MV-4-11 (cell line): ENCODE results near the gene ADCY5.

ENCODE experiments used
- DNase-seq: peaks from one replicate; lab custom pipeline; 2025; lab: John Stamatoyannopoulos, UW

ADCY5 gene

DNA sequence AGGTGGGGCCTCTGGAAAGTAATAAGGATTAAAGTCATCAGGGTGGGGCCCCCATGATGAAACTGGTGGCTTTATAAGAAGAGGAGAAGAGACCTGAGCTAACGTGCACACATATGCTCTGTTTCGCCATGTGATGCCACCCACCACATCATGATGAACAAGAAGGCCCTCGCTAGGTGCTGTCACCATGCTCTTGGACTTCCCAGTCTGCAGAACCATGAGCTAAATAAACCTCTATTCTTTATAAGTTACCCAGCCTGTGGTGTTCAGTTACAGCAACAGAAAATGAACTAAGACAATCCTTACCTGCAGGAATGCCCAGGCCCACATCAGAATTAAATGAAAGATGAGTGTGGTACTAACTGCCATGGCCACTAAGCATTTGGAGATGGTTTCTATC lies 79.8 kb downstream of the ADCY5 start:
- DNase-seq = no peak

DNA sequence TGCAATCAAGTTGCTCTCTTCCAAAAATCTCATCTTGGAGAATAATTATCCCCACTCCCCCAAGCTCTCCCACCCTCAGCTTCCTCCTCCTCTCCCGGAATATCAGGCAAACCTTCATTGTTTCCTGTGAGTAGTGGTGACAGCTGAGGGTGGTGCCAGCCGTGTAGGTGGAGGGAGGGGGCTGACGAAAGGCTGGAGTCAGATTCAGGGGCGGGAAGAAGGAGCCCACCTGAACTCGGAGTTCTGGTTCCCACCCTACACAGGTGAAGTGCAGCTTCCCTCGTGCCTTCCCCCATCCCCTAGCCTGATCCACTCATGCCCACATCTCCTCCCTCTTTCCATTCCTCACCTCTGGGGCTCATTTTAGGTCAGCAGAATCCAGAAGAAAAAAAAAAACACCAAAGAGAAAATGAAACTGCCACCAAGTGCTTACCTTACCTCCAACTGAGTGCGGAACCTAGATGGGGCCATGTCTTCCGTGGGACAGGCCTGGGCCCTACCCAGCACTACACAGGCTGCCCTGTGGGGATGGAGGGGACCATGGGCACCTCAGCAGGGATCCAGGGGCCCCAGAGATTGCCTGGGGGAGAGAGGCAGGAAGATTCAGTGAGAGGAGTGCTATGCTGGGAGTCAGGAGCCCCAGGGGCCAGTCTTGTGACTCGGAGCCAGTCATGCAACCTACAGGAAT lies 81.3 kb downstream of the ADCY5 start:
- no peak for DNase-seq

DNA sequence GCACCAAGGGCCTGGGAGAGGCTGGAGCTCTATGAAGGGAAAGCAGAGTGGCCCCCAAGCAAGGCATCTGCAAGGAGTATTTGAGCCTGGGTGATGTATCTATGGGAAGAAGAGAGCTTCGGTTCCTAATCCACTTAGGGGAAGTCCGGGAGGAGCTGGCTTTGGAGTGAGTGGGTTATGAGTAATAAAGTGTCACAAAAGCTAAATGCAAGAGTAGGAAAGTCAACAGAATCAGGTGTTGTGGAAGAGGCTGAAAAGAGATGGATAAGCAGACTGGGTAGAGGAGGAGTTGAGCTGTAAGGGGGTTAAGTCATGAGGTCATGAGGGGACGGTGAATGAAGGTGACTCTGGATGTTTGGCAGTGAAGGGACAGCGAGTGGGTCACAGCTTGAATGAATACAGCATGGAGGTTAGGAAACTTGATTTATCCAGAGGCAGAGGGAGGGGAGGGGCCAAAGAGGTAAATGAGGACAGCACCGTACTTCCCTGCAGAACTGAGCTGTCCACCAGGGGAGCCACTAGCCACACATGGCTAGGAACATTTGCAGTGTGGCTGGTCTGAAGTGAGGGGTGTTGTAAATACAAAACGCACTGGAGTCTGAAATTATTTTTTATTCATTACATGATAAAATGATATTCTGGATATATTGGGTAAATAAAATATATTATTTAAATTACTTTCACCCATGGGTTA lies 83.3 kb downstream of the ADCY5 start:
- no peak for DNase-seq

DNA sequence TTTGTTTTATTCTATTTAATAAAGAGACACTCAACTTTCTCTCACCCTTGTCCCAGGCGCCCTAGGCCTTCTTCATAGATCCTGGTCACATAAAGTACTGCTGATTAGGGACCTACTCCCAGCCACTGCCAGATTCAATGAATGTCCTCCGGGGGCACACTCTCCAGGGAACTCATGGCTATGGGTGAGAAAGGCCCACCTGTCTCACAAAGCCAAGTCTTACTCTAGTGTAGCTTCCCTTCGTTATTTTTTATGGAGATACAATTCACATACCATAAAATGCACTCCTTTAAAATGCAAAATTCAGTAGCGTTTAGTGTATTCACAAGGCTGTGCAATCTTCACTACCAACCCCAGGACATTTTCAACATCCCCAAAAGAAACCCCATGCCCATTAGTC lies 87.8 kb downstream of the ADCY5 start:
- no peak for DNase-seq

GRCh38 chr3:123357275-123357674 lies 91.6 kb downstream of the ADCY5 start:
- no peak for DNase-seq

GRCh38 chr3:123353850-123354233 lies 95.0 kb downstream of the ADCY5 start:
- DNase-seq = no peak

- no peak for DNase-seq
Observed at GRCh38 chr3:123353227-123353849, 95.6 kb downstream of the ADCY5 start.

- no peak for DNase-seq
Observed at GRCh38 chr3:123352134-123352554, 96.7 kb downstream of the ADCY5 start.

- DNase-seq = no peak
Observed at GRCh38 chr3:123351501-123351900, 97.4 kb downstream of the ADCY5 start.

- no peak for DNase-seq
Observed at GRCh38 chr3:123350971-123351370, 97.9 kb downstream of the ADCY5 start.

DNA sequence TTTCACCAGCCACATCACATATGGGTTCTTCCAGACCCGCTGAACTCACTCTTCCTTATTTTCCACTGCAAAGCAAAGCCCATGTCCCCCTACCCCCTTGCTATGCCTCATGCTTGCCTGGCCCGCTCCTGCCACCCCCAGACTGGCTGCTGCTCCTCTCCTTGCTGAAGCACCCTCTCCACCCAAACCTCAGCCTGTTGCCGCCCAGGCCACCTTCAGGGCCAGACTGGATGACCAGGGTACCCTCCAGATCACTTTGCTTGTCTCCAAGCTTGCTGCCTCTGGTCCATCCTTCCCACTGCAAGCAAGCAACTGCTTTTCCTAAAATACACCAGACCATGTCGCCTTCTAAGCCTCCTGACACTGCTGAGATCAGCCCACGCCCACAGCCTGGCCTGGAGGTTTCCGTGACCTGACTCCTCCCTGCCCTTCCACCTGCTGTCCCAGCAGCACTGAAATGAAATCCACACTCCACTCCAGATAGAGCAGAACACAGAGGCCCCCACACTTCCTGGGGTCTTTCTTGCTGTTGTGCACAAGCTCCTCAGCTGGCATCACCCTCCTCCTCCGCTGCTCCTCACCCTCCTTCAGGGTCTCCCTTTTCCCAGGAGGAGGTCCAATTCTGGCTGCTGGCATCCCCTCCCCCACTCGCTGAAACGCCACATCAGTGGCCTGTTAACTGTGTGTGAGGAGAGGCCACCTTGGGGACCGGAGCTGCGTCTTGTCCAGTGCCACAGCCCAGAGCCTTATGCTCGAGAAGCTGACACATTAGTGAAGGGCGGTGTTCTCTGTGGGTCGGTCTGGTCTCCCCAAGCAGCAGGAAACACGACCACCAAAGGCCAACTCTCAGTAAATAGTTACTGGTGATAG lies 99.1 kb downstream of the ADCY5 start:
- DNase-seq = no peak

DNA sequence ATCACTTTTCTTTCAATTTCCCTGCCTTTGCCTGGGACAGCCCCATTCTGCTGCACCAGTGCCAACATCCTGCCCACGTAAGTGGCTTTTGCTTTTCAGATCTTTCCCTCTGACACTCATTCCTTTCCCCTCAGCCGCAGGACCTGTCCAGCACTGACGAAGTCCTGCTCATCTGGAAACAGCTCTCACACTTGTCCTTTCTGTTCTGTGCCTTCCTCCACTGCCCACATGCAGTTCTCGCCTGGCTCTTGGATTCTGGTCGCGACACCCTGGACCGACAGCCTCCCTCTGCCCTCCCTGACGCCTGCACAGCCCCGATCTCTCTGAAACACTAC lies 99.7 kb downstream of the ADCY5 start:
- no peak for DNase-seq

DNA sequence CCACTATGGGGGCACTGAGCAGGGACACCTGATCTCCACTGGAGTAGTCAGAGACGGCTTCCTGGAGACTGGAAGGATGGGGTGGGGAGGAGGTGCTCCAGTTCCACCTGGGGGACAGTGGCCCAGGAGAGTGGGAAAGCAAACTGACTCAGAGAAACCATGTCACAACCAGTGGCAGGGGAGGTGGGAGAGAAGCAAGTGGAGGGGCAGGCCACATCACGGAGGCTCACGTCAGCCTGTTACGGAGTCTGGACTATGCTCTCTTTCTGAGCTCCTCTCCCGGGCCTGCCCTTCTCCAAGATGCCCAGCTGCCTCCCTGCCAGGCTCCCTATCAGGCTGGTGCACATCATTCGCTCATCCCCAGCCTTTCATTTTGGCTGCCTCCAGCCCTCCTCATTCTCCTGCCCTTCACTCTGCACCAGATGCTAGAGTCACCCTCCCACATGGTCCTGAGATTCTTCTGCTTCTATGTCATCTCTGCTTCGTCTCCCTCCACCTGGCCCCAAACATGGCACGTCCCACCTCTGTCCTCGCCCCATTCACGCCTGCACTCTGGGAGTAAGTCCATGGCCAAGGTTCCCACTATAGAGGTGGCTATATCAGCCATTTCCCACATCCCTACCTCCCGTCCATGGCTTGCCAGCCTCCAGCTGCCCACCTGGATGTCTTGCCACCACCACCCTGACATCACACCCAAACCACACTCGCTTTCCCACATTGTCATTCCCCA lies 100.3 kb downstream of the ADCY5 start:
- no peak for DNase-seq

DNA sequence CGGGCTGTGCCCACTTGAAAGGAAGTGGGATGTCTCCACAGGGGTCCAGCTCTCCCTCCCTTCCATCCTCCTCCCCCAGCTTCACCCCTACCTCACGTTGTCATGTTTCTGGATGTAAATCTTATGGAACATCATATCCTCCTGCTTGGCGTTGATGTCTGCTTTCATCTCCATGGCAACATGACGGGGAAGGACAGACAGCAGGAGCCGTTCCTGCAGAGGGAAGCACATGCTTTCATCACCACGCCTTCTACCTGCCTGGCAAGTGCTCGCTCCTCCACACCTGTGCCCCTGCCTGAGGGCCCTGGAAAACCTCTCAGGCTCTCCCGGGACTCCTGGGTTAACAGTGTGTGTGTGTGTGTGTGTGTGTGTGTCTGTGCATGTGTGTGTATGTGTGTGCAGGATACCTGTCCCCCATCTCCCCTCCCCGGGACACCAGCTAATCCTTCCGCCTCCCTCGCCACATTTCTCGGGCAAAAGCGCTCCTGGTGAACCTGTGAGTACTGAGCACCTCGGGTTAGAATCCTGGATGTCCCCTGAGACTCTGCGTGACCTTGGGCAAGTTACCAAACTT lies 101.1 kb downstream of the ADCY5 start:
- no peak for DNase-seq

DNA sequence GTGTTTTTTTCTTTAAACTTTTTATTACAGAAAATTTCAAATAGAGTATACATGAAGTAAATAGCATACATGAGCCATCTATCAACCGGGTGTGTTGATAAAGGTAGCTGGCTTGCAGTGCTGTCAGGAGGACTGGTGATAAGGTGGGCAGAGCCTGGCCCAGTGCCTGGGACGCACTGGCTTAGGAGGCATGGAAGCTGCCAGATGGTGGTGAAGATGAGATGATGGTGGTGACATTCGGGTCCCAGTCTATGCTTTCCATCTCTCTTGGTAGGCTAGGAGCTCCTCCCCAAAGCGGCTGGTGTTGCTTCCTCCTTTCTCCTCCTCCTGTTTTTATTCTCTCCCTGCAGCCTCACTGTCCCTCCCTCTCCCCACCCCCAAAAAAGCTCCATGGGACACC lies 101.7 kb downstream of the ADCY5 start:
- DNase-seq = no peak

DNA sequence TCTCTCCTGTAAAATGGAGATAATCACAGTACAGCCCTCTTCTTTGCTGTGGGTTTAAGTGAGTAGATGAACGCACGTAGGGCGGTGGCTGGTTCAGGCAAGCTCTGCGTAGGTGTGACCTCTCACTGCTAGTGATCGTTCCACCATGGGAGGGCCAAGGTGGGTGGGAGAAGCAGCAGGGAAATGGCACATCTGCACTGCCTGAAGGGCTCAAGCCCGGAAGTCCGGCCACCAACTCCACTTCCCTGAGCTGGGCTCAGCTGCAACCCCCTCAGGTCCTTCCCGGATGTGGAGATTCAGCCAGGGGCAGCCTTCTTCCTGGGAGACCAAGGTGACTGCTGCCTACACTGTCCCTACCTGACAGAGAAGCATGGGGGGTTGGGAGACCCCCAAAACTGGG lies 102.9 kb downstream of the ADCY5 start:
- DNase-seq = no peak

- DNase-seq = no peak
Observed at GRCh38 chr3:123344907-123345594, 103.8 kb downstream of the ADCY5 start.

GRCh38 chr3:123344175-123344906 lies 104.5 kb downstream of the ADCY5 start:
- peak; percentile 80 for DNase-seq

GRCh38 chr3:123343296-123344174 lies 105.4 kb downstream of the ADCY5 start:
- DNase-seq = no peak
